Colonic mucosa (tissue), 4 donors: Measurements from ENCODE around the gene MAD1L1. TPM values are rescaled to one million over a fixed set of nuclear protein-coding genes. Genes with fewer than 3 reads are reported as not detected.

ENCODE experiments used
- DNase-seq: peaks from one replicate; pipeline ENCODE4 v3.0.0-alpha.2; 2020
- H3K27ac ChIP-seq: fragments of 200-600 bp; one replicate; pipeline ENCODE4 v1.8.0; 2021
- H3K27me3 ChIP-seq: fragments of 200-600 bp; one replicate; pipeline ENCODE4 v1.8.0; 2021
- H3K36me3 ChIP-seq: fragments of 200-600 bp; one replicate; pipeline ENCODE4 v1.8.0; 2021
- H3K4me1 ChIP-seq: fragments of 200-600 bp; one replicate; pipeline ENCODE4 v1.8.0; 2021; ENCODE audit warnings: mild to moderate bottlenecking
- H3K4me3 ChIP-seq: fragments of 200-600 bp; one replicate; pipeline ENCODE4 v1.8.0; 2021
- H3K9ac ChIP-seq, 2 donors: one replicate each; pipeline ENCODE4 v1.7.0; 2013; ENCODE audit warnings: control low read depth in 2 of 2, low read depth in 2 of 2, low read length in 2 of 2
- H3K9me3 ChIP-seq: fragments of 200-600 bp; one replicate; pipeline ENCODE4 v1.8.0; 2021
- CTCF ChIP-seq: fragments of 200-600 bp; IDR thresholded peaks from one replicate; pipeline ENCODE4 v1.8.0; 2022; ENCODE audit warnings: antibody characterized with exemption, mild to moderate bottlenecking
- intact Hi-C: fragments of 100-400 bp; cut with DNase I; formaldehyde crosslinking; loops from one replicate; pipeline ENCODE4 v1.14.1; 2022
- total RNA-seq, 2 donors: library from RNA; stranded (reverse); fragmentation: NEBNext Ultra II Directional in 1 of 2; extraction: Animal tissue kit (Norgen Biotek cat#: 25700) in 1 of 2; gene quantifications; one replicate each; pipeline ENCODE4 v1.2.1, GENCODE V29; 2021
- donor health status: healthy.
- donor health status: DM: no; HTN: no; CAD: no.
- donor health status: DM: no; HTN: no; CAD: no.

Gene MAD1L1
- total RNA-seq, 2 donors from 2014 or later = 18.2 to 47.0 TPM

DNA sequence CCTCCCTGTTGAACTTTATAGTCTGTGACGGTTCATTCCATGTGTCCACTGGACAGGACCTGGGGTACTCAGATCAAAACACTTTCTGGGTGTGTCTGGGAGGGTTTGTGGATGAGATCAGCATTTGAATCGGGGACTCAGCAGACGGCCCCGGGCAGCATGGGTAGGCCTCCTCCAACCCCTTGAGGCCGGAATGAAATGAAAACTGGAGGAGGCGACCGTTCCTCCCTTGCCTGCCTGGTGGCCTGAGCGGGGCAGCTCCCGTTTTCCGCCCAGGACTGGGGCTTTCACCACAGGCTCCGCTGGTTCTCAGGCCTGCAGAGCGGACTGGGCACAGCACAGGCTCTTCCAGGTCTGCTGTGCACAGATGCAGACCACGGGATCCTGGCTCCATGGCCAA, 247.7 kb downstream of the MAD1L1 start:
- intact Hi-C loops = no loop called here
- TF ChIP-seq CTCF = no peak
- DNase-seq = no peak
- Histone ChIP-seq H3K9ac (no peak overlapping the region), H3K27me3 (no peaks in the 10 kb centered on the region), H3K4me1 (no peaks in the 10 kb centered on the region), H3K27ac (no peak overlapping the region), H3K4me3 (no peak overlapping the region), H3K9me3 (no peaks in the 10 kb centered on the region), H3K36me3 (no peaks in the 10 kb centered on the region)

GRCh38 chr7:1981878-1982230, 250.9 kb downstream of the MAD1L1 start:
- Histone ChIP-seq H3K27me3 (no peaks in the 10 kb centered on the region), H3K4me3 (no peak overlapping the region), H3K36me3 (no peaks in the 10 kb centered on the region), H3K9ac (no peak overlapping the region), H3K27ac (no peak overlapping the region), H3K9me3 (no peaks in the 10 kb centered on the region), H3K4me1 (no peaks in the 10 kb centered on the region)
- intact Hi-C loops = no loop called here
- DNase-seq = no peak
- TF ChIP-seq CTCF = no peak

- no peak overlapping the region for H3K27ac ChIP-seq
- no peaks in the 10 kb centered on the region for H3K27me3 ChIP-seq
- no peak overlapping the region for H3K9ac ChIP-seq
- no peak overlapping the region for H3K4me3 ChIP-seq
- no peak for TF ChIP-seq CTCF
- H3K36me3 ChIP-seq = no peaks in the 10 kb centered on the region
- no peaks in the 10 kb centered on the region for H3K4me1 ChIP-seq
- intact Hi-C loops = no loop called here
- no peaks in the 10 kb centered on the region for H3K9me3 ChIP-seq
- no peak for DNase-seq
Observed at GRCh38 chr7:1981201-1981877, 251.4 kb downstream of the MAD1L1 start.

GRCh38 chr7:1979591-1980560, 252.9 kb downstream of the MAD1L1 start:
- intact Hi-C loops = no loop called here
- no peak overlapping the region for H3K9ac ChIP-seq
- H3K27ac ChIP-seq = no peak overlapping the region
- H3K36me3 ChIP-seq = no peaks in the 10 kb centered on the region
- no peaks in the 10 kb centered on the region for H3K4me1 ChIP-seq
- H3K9me3 ChIP-seq = no peaks in the 10 kb centered on the region
- no peak for TF ChIP-seq CTCF
- H3K4me3 ChIP-seq = no peak overlapping the region
- H3K27me3 ChIP-seq = no peaks in the 10 kb centered on the region
- no peak for DNase-seq

GRCh38 chr7:1978656-1979590, 253.8 kb downstream of the MAD1L1 start:
- no peaks in the 10 kb centered on the region for H3K4me1 ChIP-seq
- no peaks in the 10 kb centered on the region for H3K27me3 ChIP-seq
- no peak for TF ChIP-seq CTCF
- DNase-seq = no peak
- H3K36me3 ChIP-seq = no peaks in the 10 kb centered on the region
- no peak overlapping the region for H3K27ac ChIP-seq
- no peak overlapping the region for H3K9ac ChIP-seq
- intact Hi-C loops = no loop called here
- H3K9me3 ChIP-seq = no peaks in the 10 kb centered on the region
- no peak overlapping the region for H3K4me3 ChIP-seq
